Endothelial cell of umbilical vein (primary cell): ENCODE data around the gene DPF3.

Experiments
- EZH2 ChIP-seq: IDR thresholded peaks from 2 replicates; pipeline ENCODE4 v1.6.1; 2012; ENCODE audit warnings: borderline replicate concordance, low read depth, mild to moderate bottlenecking, moderate library complexity, low read length, inconsistent platforms; ENCODE audit not compliant: severe bottlenecking
- MYC ChIP-seq: IDR thresholded peaks from one replicate; pipeline ENCODE4 v1.6.1; 2011; ENCODE audit warnings: mild to moderate bottlenecking, low read depth, low read length
- POLR2A ChIP-seq: IDR thresholded peaks from 2 replicates; pipeline ENCODE4 v1.6.1; 2012; ENCODE audit warnings: low read depth, mild to moderate bottlenecking, control low read depth, low read length
- POLR2AphosphoS5 ChIP-seq: IDR thresholded peaks from 2 replicates; pipeline ENCODE4 v1.6.1; 2012; ENCODE audit warnings: low read depth, mild to moderate bottlenecking, control low read depth, low read length, moderate library complexity; ENCODE audit not compliant: insufficient read depth
- TF ChIP-seq, protein P1 (sequence below), 2 donors: IDR thresholded peaks; 1 replicate in 1 of 2; 2 replicates in 1 of 2; pipeline ENCODE4 v1.5.1; 2011; ENCODE audit warnings: low read length in 2 of 2, mild to moderate bottlenecking in 2 of 2, moderate library complexity in 2 of 2, control low read depth in 1 of 2, inconsistent platforms in 1 of 2, low read depth in 1 of 2; ENCODE audit not compliant: insufficient read depth in 1 of 2; ENCODE audit errors: extremely low read depth in 1 of 2
- TF ChIP-seq, protein P2 (sequence below): IDR thresholded peaks from 2 replicates; pipeline ENCODE4 v1.6.1; 2011; ENCODE audit not compliant: insufficient read depth, insufficient read length

DNA sequence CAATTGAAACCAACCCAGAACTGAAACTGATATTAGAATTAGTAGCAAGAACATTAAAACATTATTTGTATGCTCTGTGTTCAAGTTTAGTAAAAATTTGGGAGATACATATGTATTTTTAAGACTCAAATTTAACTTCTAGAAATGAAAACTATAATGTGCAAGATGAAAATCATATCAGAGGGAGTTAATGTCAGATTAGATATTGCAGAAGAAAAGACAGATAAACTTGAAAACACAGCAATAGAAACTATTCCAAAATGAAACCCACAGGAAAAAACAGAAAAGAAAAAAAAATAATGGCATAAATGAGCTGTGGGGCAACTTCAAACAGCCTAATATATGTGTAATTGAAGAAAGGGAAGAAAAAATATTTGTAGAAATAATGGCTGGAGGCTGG is 134.9 kb downstream of the DPF3 start:
- TF ChIP-seq, protein P1, sequence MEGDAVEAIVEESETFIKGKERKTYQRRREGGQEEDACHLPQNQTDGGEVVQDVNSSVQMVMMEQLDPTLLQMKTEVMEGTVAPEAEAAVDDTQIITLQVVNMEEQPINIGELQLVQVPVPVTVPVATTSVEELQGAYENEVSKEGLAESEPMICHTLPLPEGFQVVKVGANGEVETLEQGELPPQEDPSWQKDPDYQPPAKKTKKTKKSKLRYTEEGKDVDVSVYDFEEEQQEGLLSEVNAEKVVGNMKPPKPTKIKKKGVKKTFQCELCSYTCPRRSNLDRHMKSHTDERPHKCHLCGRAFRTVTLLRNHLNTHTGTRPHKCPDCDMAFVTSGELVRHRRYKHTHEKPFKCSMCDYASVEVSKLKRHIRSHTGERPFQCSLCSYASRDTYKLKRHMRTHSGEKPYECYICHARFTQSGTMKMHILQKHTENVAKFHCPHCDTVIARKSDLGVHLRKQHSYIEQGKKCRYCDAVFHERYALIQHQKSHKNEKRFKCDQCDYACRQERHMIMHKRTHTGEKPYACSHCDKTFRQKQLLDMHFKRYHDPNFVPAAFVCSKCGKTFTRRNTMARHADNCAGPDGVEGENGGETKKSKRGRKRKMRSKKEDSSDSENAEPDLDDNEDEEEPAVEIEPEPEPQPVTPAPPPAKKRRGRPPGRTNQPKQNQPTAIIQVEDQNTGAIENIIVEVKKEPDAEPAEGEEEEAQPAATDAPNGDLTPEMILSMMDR (IDR thresholded peaks at IDR 0.05; ENCODE audit: extremely low read depth in 1 of 2, insufficient read depth in 1 of 2, low read depth in 1 of 2, low read length in 2 of 2), result no peak
- TF ChIP-seq POLR2AphosphoS5 (no peak), EZH2 (no peak), POLR2A (no peak), MYC (no peak)
- TF ChIP-seq, protein P2, sequence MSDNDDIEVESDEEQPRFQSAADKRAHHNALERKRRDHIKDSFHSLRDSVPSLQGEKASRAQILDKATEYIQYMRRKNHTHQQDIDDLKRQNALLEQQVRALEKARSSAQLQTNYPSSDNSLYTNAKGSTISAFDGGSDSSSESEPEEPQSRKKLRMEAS, result no peak
